Measurements from ENCODE around the gene ENTHD1.

Gene ENTHD1

DNA sequence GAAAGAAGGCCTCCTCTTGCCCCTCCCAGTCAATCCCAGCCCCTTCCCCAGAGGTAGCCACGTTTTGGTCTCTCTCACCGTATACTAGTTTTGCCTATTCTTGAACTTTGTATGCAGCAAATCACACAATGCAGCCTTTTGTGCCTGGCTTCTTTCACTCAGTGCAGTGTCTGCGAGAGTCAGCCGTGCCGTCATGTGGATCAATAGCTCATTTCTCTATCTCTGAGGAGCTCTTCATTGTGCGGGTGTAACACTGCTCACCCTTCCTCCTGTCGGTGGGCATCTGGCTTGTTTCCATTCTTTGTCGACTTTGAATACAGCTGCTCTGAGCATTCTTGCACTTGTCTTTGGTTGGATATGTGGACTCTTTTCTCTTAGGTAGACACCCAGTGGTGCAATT, 176.5 kb downstream of the ENTHD1 start:
- no peak for DNase-seq (ENCODE audit: low spot score)
- no peak for TF ChIP-seq CTCF (IDR thresholded peaks at IDR 0.05; ENCODE audit: extremely low read depth, missing control alignments)

GRCh38 chr22:39716534-39716933, 177.0 kb downstream of the ENTHD1 start:
- TF ChIP-seq CTCF (IDR thresholded peaks at IDR 0.05; ENCODE audit: extremely low read depth, missing control alignments): no peak
- no peak for DNase-seq (ENCODE audit: low spot score)

- no peak for TF ChIP-seq CTCF (IDR thresholded peaks at IDR 0.05; ENCODE audit: extremely low read depth, missing control alignments)
- DNase-seq (ENCODE audit: low spot score): no peak
These were observed 177.6 kb downstream of the ENTHD1 start for GRCh38 chr22:39715778-39716495.

DNA sequence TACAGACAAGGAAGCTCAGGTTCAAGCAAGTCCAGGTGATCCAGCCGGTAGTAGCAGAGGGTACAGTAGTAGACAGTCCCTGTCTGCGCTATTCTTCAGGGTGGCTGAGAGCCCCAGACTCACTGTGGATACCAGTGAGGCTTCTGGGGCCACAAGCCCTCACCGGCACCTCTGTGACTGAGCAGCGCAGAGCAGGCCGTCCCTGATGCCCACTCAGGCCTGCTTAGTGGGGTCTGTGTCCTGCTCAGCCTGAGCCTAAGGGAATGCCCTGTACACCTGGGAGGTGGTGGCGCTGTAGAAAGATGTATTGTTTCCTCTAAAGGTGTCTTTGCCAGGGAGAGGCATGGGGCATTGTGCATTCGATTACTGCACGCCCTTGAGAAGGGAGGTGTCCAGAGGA, 179.2 kb downstream of the ENTHD1 start:
- no peak for TF ChIP-seq CTCF (IDR thresholded peaks at IDR 0.05; ENCODE audit: extremely low read depth, missing control alignments)
- no peak for DNase-seq (ENCODE audit: low spot score)

- no peak for TF ChIP-seq CTCF (IDR thresholded peaks at IDR 0.05; ENCODE audit: extremely low read depth, missing control alignments)
- DNase-seq (ENCODE audit: low spot score): no peak
These were observed 179.7 kb downstream of the ENTHD1 start for GRCh38 chr22:39713799-39714290.

- no peak for DNase-seq (ENCODE audit: low spot score)
- no peak for TF ChIP-seq CTCF (IDR thresholded peaks at IDR 0.05; ENCODE audit: extremely low read depth, missing control alignments)
These were observed 180.6 kb downstream of the ENTHD1 start for GRCh38 chr22:39712751-39713525.

DNA sequence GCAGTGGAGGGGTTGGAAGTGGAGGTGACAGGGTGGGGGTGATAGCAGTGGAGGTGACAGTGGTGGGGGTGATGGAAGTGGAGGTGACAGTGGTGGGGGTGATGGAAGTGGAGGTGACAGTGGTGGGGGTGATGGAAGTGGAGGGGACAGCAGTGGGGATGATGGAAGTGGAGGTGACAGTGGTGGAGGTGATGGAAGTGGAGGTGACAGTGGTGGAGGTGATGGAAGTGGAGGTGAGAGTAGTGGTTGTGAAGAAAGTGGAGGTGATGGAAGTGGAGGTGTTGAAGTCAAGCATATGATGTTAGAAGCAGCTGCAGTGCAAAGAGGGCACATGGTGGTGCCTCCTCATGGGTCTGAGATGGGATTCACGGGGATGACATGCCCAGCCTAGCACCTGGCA, 181.5 kb downstream of the ENTHD1 start:
- no peak for DNase-seq (ENCODE audit: low spot score)
- TF ChIP-seq CTCF (IDR thresholded peaks at IDR 0.05; ENCODE audit: extremely low read depth, missing control alignments): no peak
